A673 (cell line): ENCODE measurements around the gene FEM1C. TPM values are rescaled to one million over a fixed set of nuclear protein-coding genes. Genes with fewer than 3 reads are reported as not detected.

ENCODE experiments used
- BruUV-seq: library from RNA; stranded (reverse); fragments of 400-500 nt; replicated peaks from 2 replicates; lab custom pipeline; 2021; lab: Mats Ljungman, UMichigan
- CTCF ChIA-PET: fragments of 300-600 bp; sonication (Branson Sonifier 250); formaldehyde crosslinking; loops from one replicate; lab custom pipeline; 2022; ENCODE audit warnings: antibody characterized with exemption; lab: Charles Lee
- POLR2A ChIA-PET: fragments of 300-600 bp; sonication (Branson Sonifier 250); formaldehyde crosslinking; loops from one replicate; lab custom pipeline; 2022; ENCODE audit warnings: antibody characterized with exemption; ENCODE audit not compliant: low non-redundant PET; lab: Charles Lee
- DNase-seq: peaks from one replicate; pipeline ENCODE4 v3.0.0-alpha.2; 2015; ENCODE audit warnings: low spot score
- H3K27ac ChIP-seq: fragments of 200-600 bp; sonication (generic); 2 replicates; pipeline ENCODE4 v1.5.1; 2016; ENCODE audit warnings: mixed run types, low read depth, mild to moderate bottlenecking, mixed read lengths, antibody characterized with exemption, low read length; ENCODE audit not compliant: poor library complexity, severe bottlenecking
- H3K27me3 ChIP-seq: fragments of 200-600 bp; sonication (generic); replicated peaks from 2 replicates; pipeline ENCODE4 v1.6.1; 2017; ENCODE audit warnings: mixed run types, low read depth, mild to moderate bottlenecking, mixed read lengths, antibody characterized with exemption, low read length; ENCODE audit not compliant: insufficient read depth, poor library complexity
- H3K36me3 ChIP-seq: fragments of 200-600 bp; sonication (generic); 2 replicates; pipeline ENCODE4 v1.6.1; 2016; ENCODE audit warnings: mixed run types, mild to moderate bottlenecking, mixed read lengths, antibody characterized with exemption, low read length; ENCODE audit not compliant: insufficient read depth, poor library complexity, severe bottlenecking
- H3K4me1 ChIP-seq: fragments of 200-600 bp; sonication (generic); 2 replicates; pipeline ENCODE4 v1.6.1; 2017; ENCODE audit warnings: mixed run types, mild to moderate bottlenecking, mixed read lengths, antibody characterized with exemption, low read length; ENCODE audit not compliant: insufficient read depth, poor library complexity, severe bottlenecking
- H3K4me3 ChIP-seq: fragments of 200-600 bp; sonication (generic); 2 replicates; pipeline ENCODE4 v1.5.1; 2016; ENCODE audit warnings: low read depth, mixed run types, mild to moderate bottlenecking, mixed read lengths, low read length; ENCODE audit not compliant: poor library complexity, severe bottlenecking
- H3K9me3 ChIP-seq: fragments of 200-600 bp; sonication (generic); 2 replicates; pipeline ENCODE4 v1.6.1; 2016; ENCODE audit warnings: mixed run types, low read depth, mild to moderate bottlenecking, mixed read lengths, antibody characterized with exemption, low read length; ENCODE audit not compliant: poor library complexity, severe bottlenecking
- CTCF ChIP-seq: fragments of 300-800, 200-600 bp; sonication (generic); conservative IDR thresholded peaks from 2 replicates; pipeline ENCODE4 v1.5.1; 2017; ENCODE audit warnings: low read depth, mild to moderate bottlenecking, antibody characterized with exemption, low read length, moderate library complexity, mixed read lengths
- EZH2 ChIP-seq: fragments of 200-600 bp; sonication (generic); IDR thresholded peaks from 2 replicates; pipeline ENCODE4 v1.6.1; 2017; ENCODE audit warnings: borderline replicate concordance, low read depth, mild to moderate bottlenecking, mixed read lengths, antibody characterized with exemption, low read length; ENCODE audit not compliant: poor library complexity, severe bottlenecking
- intact Hi-C: fragments of 100-400 bp; cut with micrococcal nuclease; formaldehyde crosslinking; loops from one replicate; pipeline ENCODE4 v1.10.0; 2022; ENCODE audit not compliant: unreplicated experiment
- total RNA-seq: library from RNA; stranded (reverse); gene quantifications from 2 replicates; pipeline ENCODE4 v1.2.3, GENCODE V29; 2021

Gene FEM1C
- total RNA-seq, 1 experiment from 2014 or later: 15.0 TPM

- no peak for DNase-seq
- BruUV-seq: no TSS peak
- ChIA-PET CTCF (no interaction called here), POLR2A (no interaction called here)
- Histone ChIP-seq H3K27me3 (peaks cover 3% of the 10 kb centered on the region), H3K4me3 (no peak overlapping the region), H3K9me3 (no peaks in the 10 kb centered on the region), H3K27ac (no peak overlapping the region), H3K4me1 (no peaks in the 10 kb centered on the region), H3K36me3 (no peaks in the 10 kb centered on the region)
- intact Hi-C loops: no loop called here
- TF ChIP-seq EZH2 (no peak), CTCF (no peak)
Measured at GRCh38 chr5:115489733-115490132, 54.8 kb downstream of the FEM1C start.

DNA sequence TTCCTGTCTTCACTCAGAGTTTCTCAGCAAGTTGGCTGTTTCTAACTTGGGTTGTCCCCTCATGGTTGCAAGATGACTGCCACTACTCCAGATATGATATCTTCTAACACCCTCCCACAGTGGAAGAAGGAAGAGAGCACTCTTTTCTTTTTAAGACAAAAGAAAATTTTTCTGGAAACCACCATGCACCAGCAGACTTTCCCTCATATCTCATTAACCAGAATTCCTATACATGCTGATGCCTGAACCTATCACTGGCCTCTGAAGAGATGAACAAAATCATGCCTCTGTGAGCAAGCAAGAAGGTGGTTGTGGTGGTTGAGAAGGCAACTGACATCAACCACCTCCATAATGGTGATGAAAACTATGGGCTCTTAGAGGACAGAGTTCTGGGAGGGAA lies 56.8 kb downstream of the FEM1C start:
- Histone ChIP-seq H3K9me3 (no peaks in the 10 kb centered on the region), H3K36me3 (no peaks in the 10 kb centered on the region), H3K4me3 (no peak overlapping the region), H3K27ac (no peak overlapping the region), H3K27me3 (peaks cover 3% of the 10 kb centered on the region), H3K4me1 (no peaks in the 10 kb centered on the region)
- ChIA-PET CTCF (no interaction called here), POLR2A (no interaction called here)
- TF ChIP-seq EZH2: no peak
- TF ChIP-seq CTCF: no peak
- no peak for DNase-seq
- no TSS peak for BruUV-seq
- intact Hi-C loops: no loop called here

GRCh38 chr5:115487168-115487567 lies 57.4 kb downstream of the FEM1C start:
- intact Hi-C loops: no loop called here
- BruUV-seq: no TSS peak
- Histone ChIP-seq H3K4me1 (no peaks in the 10 kb centered on the region), H3K4me3 (no peak overlapping the region), H3K36me3 (no peaks in the 10 kb centered on the region), H3K27ac (no peak overlapping the region), H3K9me3 (no peaks in the 10 kb centered on the region), H3K27me3 (peaks cover 3% of the 10 kb centered on the region)
- POLR2A ChIA-PET: no interaction called here
- DNase-seq: no peak
- no peak for TF ChIP-seq EZH2
- no peak for TF ChIP-seq CTCF
- CTCF ChIA-PET: no interaction called here
